MCF 10A (cell line): ENCODE results near the gene TM2D1. TPM values are rescaled to one million over a fixed set of nuclear protein-coding genes. Genes with fewer than 3 reads are reported as not detected.

Experiments used
- BruUV-seq: library from RNA; stranded (reverse); fragments of 400-500 nt; replicated peaks from 2 replicates; lab custom pipeline; 2021; lab: Mats Ljungman, UMichigan
- CTCF ChIA-PET: fragments of 300-600 bp; sonication (Branson Sonifier 250); formaldehyde crosslinking; extraction: SDS; loops from one replicate; lab custom pipeline; 2021; ENCODE audit warnings: antibody characterized with exemption, inconsistent platforms; lab: Yijun Ruan, JAX
- POLR2A ChIA-PET: fragments of 300-600, 350-650 bp; sonication (Branson Sonifier 250); formaldehyde crosslinking; extraction: SDS; loops from one replicate; lab custom pipeline; 2020; ENCODE audit warnings: antibody characterized with exemption, inconsistent platforms; lab: Yijun Ruan, JAX
- DNase-seq: peaks from one replicate; pipeline ENCODE4 v3.0.0-alpha.2; 2018; ENCODE audit not compliant: unreplicated experiment
- H3K27ac Mint-ChIP-seq: one replicate; pipeline ENCODE4 v1.8.0; 2022; ENCODE audit warnings: mild to moderate bottlenecking, low read depth, mixed read lengths; ENCODE audit not compliant: unreplicated experiment
- H3K27me3 Mint-ChIP-seq: one replicate; pipeline ENCODE4 v1.8.0; 2022; ENCODE audit warnings: mixed read lengths; ENCODE audit not compliant: insufficient read depth, unreplicated experiment
- H3K36me3 Mint-ChIP-seq: one replicate; pipeline ENCODE4 v1.8.0; 2022; ENCODE audit warnings: mild to moderate bottlenecking, moderate library complexity, mixed read lengths; ENCODE audit not compliant: insufficient read depth, unreplicated experiment
- H3K4me1 Mint-ChIP-seq: one replicate; pipeline ENCODE4 v1.8.0; 2022; ENCODE audit warnings: mixed read lengths; ENCODE audit not compliant: insufficient read depth, unreplicated experiment
- H3K4me3 Mint-ChIP-seq: one replicate; pipeline ENCODE4 v1.8.0; 2022; ENCODE audit warnings: mild to moderate bottlenecking, moderate library complexity, mixed read lengths; ENCODE audit not compliant: unreplicated experiment
- H3K9me3 Mint-ChIP-seq: one replicate; pipeline ENCODE4 v1.8.0; 2022; ENCODE audit warnings: mixed read lengths; ENCODE audit not compliant: unreplicated experiment
- intact Hi-C: fragments of 100-400 bp; cut with micrococcal nuclease; formaldehyde crosslinking; loops from 2 replicates; pipeline ENCODE4 v1.14.1; 2022
- total RNA-seq: library from RNA; stranded (reverse); gene quantifications from 2 replicates; pipeline ENCODE4 v1.2.3, GENCODE V29; 2022
- TF ChIP-seq, protein P1 (sequence below): fragments of 200-600 bp; IDR thresholded peaks from one replicate; pipeline ENCODE4 v1.8.0; 2022; ENCODE audit warnings: antibody characterized with exemption, mild to moderate bottlenecking; ENCODE audit not compliant: unreplicated experiment

Gene TM2D1
- total RNA-seq, 1 experiment from 2014 or later: 29.4 TPM

- TF ChIP-seq, protein P1, sequence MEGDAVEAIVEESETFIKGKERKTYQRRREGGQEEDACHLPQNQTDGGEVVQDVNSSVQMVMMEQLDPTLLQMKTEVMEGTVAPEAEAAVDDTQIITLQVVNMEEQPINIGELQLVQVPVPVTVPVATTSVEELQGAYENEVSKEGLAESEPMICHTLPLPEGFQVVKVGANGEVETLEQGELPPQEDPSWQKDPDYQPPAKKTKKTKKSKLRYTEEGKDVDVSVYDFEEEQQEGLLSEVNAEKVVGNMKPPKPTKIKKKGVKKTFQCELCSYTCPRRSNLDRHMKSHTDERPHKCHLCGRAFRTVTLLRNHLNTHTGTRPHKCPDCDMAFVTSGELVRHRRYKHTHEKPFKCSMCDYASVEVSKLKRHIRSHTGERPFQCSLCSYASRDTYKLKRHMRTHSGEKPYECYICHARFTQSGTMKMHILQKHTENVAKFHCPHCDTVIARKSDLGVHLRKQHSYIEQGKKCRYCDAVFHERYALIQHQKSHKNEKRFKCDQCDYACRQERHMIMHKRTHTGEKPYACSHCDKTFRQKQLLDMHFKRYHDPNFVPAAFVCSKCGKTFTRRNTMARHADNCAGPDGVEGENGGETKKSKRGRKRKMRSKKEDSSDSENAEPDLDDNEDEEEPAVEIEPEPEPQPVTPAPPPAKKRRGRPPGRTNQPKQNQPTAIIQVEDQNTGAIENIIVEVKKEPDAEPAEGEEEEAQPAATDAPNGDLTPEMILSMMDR: no peak
- Mint-ChIP-seq H3K27me3 (no peaks in the 10 kb centered on the region), H3K36me3 (peaks cover 78% of the 10 kb centered on the region), H3K4me3 (no peak overlapping the region), H3K4me1 (no peaks in the 10 kb centered on the region), H3K27ac (peak overlapping the region; percentile 29), H3K9me3 (no peaks in the 10 kb centered on the region)
- CTCF ChIA-PET: interaction anchor here (0.6 kb wide), 1 partner anchor 14 kb away, joined by 3 read pairs; no protein-coding TSS in a partner anchor
- BruUV-seq: no TSS peak
- intact Hi-C loops: no loop called here
- DNase-seq: no peak
- POLR2A ChIA-PET: interaction anchor here (1.0 kb wide), 1 partner anchor 267 kb away, joined by 3 read pairs; no protein-coding TSS in a partner anchor
These were observed 24.8 kb downstream of the TM2D1 start for GRCh38 chr1:61699911-61700851.

DNA sequence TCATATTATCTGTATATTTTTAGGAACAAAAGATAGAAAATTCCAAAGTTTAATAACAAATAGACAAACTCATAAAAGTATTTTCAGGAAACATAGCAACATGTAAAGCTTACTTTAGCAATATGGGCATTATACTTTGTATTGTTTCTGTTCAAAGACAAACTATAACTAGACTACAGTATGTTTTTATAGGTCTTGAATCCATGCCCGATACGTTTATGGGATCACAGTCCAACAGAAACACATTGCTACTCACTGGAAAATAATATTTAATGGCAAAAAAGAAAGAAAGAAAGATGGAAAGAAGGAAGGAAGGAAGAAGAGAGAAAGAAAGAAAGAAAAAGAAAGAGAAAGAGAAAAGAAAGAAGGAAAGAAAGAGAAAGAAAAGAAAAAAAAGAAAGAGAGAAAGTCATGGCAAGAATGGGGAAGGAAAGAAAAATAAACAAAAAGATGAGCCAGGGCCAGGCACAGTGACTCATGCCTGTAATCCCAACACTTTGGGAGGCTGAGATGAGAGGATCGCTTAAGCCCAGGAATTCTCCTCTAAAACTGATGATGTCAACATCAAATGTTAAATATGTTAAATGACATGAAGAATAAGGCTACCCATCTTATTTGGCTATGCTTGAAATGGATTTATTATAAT lies 32.7 kb downstream of the TM2D1 start:
- POLR2A ChIA-PET: no interaction called here
- BruUV-seq: no TSS peak
- Mint-ChIP-seq H3K4me3 (no peak overlapping the region), H3K27me3 (no peaks in the 10 kb centered on the region), H3K27ac (peak overlapping the region; percentile 28), H3K9me3 (no peaks in the 10 kb centered on the region), H3K36me3 (peaks cover 18% of the 10 kb centered on the region), H3K4me1 (peaks cover 7% of the 10 kb centered on the region)
- intact Hi-C loops: no loop called here
- CTCF ChIA-PET: no interaction called here
- peak; percentile 65 for DNase-seq
- TF ChIP-seq, protein P1: no peak

DNA sequence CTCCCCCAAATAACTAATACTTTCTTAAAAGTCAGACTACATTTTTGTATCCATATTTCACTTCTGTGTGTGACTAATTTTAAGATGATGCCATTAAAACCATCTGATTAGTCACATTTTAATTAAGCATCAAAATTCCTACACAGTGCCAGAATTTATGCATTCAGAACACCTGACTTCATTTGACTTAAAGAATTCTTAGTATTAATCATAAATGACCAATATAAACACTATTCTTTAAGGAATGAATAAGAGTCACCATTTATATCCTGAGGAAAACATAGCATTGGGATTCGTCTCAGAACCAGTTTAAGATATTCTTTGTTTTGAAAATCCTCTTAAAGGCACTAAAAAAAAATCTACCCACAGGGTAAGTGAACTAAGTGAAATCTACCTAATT lies 37.0 kb downstream of the TM2D1 start:
- no peaks in the 10 kb centered on the region for H3K9me3 Mint-ChIP-seq
- no peak overlapping the region for H3K4me3 Mint-ChIP-seq
- peaks cover 7% of the 10 kb centered on the region for H3K4me1 Mint-ChIP-seq
- no peak overlapping the region for H3K27ac Mint-ChIP-seq
- no TSS peak for BruUV-seq
- intact Hi-C loops: no loop called here
- H3K36me3 Mint-ChIP-seq: peaks cover 26% of the 10 kb centered on the region
- DNase-seq: no peak
- ChIA-PET CTCF (no interaction called here), POLR2A (interaction anchor here (0.5 kb wide), 1 partner anchor 35 kb away, joined by 3 read pairs; no protein-coding TSS in a partner anchor)
- H3K27me3 Mint-ChIP-seq: no peaks in the 10 kb centered on the region
- TF ChIP-seq, protein P1: no peak

GRCh38 chr1:61682891-61683290 lies 42.0 kb downstream of the TM2D1 start:
- ChIA-PET POLR2A (no interaction called here), CTCF (interaction anchor here (0.6 kb wide), 1 partner anchor 400 kb away, joined by 3 read pairs; no protein-coding TSS in a partner anchor)
- H3K36me3 Mint-ChIP-seq: peaks cover 34% of the 10 kb centered on the region
- TF ChIP-seq, protein P1: no peak
- H3K27ac Mint-ChIP-seq: no peak overlapping the region
- no peak overlapping the region for H3K4me3 Mint-ChIP-seq
- H3K4me1 Mint-ChIP-seq: no peaks in the 10 kb centered on the region
- DNase-seq: no peak
- H3K27me3 Mint-ChIP-seq: no peaks in the 10 kb centered on the region
- no peaks in the 10 kb centered on the region for H3K9me3 Mint-ChIP-seq
- intact Hi-C loops: no loop called here
- BruUV-seq: no TSS peak
